Measurements from ENCODE around the gene TP53.
A peak's percentile ranks its signal among the peaks of the same experiment; 100 is the strongest.

Gene TP53

GRCh38 chr17:7668482-7668881 is 18.8 kb downstream of the TP53 start:
- DNase-seq (ENCODE audit: low read depth), result no peak
- no peak overlapping the region for H3K4me3 ChIP-seq (ENCODE audit: low read depth, low read length)
- no peak for TF ChIP-seq CTCF (conservative IDR thresholded peaks at IDR 0.05; ENCODE audit: low read depth, low read length)

GRCh38 chr17:7667656-7668406 is 19.5 kb downstream of the TP53 start:
- no peak for TF ChIP-seq CTCF (conservative IDR thresholded peaks at IDR 0.05; ENCODE audit: low read depth, low read length)
- H3K4me3 ChIP-seq (ENCODE audit: low read depth, low read length), result no peak overlapping the region
- DNase-seq (ENCODE audit: low read depth), result no peak

GRCh38 chr17:7656958-7657609 is 30.2 kb downstream of the TP53 start:
- TF ChIP-seq CTCF (conservative IDR thresholded peaks at IDR 0.05; ENCODE audit: low read depth, low read length), result peak; percentile 11
- no peak overlapping the region for H3K4me3 ChIP-seq (ENCODE audit: low read depth, low read length)

GRCh38 chr17:7655541-7655840 is 31.8 kb downstream of the TP53 start:
- TF ChIP-seq CTCF (conservative IDR thresholded peaks at IDR 0.05; ENCODE audit: low read depth, low read length), result no peak
- no peak overlapping the region for H3K4me3 ChIP-seq (ENCODE audit: low read depth, low read length)
- no peak for DNase-seq (ENCODE audit: low read depth)

More at GRCh38 chr17:7656958-7657609, 30.2 kb downstream of the TP53 start:
- no peak for DNase-seq (ENCODE audit: low read depth)

GRCh38 chr17:7654832-7655540 is 32.3 kb downstream of the TP53 start:
- peak; percentile 23 for DNase-seq (ENCODE audit: low read depth)
- TF ChIP-seq CTCF (conservative IDR thresholded peaks at IDR 0.05; ENCODE audit: low read depth, low read length), result no peak
- H3K4me3 ChIP-seq (ENCODE audit: low read depth, low read length), result no peak overlapping the region

GRCh38 chr17:7652388-7653356 is 34.6 kb downstream of the TP53 start:
- no peak for TF ChIP-seq CTCF (conservative IDR thresholded peaks at IDR 0.05; ENCODE audit: low read depth, low read length)
- no peak overlapping the region for H3K4me3 ChIP-seq (ENCODE audit: low read depth, low read length)
- no peak for DNase-seq (ENCODE audit: low read depth)

All from choroid plexus epithelial cell (primary cell).